Ascending aorta (tissue), 2 donors: ENCODE data around the gene MAP6. TPM values are rescaled to one million over a fixed set of nuclear protein-coding genes. Genes with fewer than 3 reads are reported as not detected.

Source experiments
- DNase-seq, 2 donors: peaks; one replicate each; pipeline ENCODE4 v3.0.0-alpha.2; 2019; ENCODE audit warnings: low spot score in 2 of 2
- H3K27ac ChIP-seq, 2 donors: fragments of 200-600 bp; sonication (generic); one replicate each; pipeline ENCODE4 v1.5.1; 2016 to 2017; ENCODE audit warnings: mild to moderate bottlenecking in 1 of 2
- H3K27me3 ChIP-seq: fragments of 200-600 bp; sonication (generic); one replicate; pipeline ENCODE4 v1.5.1; 2017
- H3K36me3 ChIP-seq, 2 donors: fragments of 200-600 bp; sonication (generic); one replicate each; pipeline ENCODE4 v1.5.1; 2016
- H3K4me1 ChIP-seq, 2 donors: fragments of 200-600 bp; sonication (generic); one replicate each; pipeline ENCODE4 v1.5.1; 2016 to 2017; ENCODE audit warnings: mild to moderate bottlenecking in 1 of 2
- H3K4me3 ChIP-seq, 2 donors: fragments of 200-600 bp; sonication (generic); one replicate each; pipeline ENCODE4 v1.5.1; 2016 to 2017; ENCODE audit warnings: mild to moderate bottlenecking in 1 of 2
- H3K9me3 ChIP-seq, 2 donors: fragments of 200-600 bp; sonication (generic); one replicate each; pipeline ENCODE4 v1.5.1; 2016
- intact Hi-C: fragments of 100-400 bp; cut with DNase I; formaldehyde crosslinking; loops from one replicate; pipeline ENCODE4 v1.15.1; 2023
- total RNA-seq: library from RNA; depleted of rRNA; stranded (reverse); fragments of >200 nt; gene quantifications from one replicate; pipeline ENCODE4 v1.1.0, GENCODE V29; 2016
- TF ChIP-seq, protein P1 (sequence below), 3 experiments: fragments of 200-600 bp in 2 of 3; fragments of 450-650 bp in 1 of 3; sonication (generic) in 2 of 3; IDR thresholded peaks; one replicate each; pipeline ENCODE4 v1.5.1; 2016 to 2019; ENCODE audit warnings: antibody characterized with exemption in 3 of 3, mild to moderate bottlenecking in 1 of 3, moderate library complexity in 1 of 3

The MAP6 gene
- total RNA-seq, 1 donor from 2014 or later, result 15.8 TPM

DNA sequence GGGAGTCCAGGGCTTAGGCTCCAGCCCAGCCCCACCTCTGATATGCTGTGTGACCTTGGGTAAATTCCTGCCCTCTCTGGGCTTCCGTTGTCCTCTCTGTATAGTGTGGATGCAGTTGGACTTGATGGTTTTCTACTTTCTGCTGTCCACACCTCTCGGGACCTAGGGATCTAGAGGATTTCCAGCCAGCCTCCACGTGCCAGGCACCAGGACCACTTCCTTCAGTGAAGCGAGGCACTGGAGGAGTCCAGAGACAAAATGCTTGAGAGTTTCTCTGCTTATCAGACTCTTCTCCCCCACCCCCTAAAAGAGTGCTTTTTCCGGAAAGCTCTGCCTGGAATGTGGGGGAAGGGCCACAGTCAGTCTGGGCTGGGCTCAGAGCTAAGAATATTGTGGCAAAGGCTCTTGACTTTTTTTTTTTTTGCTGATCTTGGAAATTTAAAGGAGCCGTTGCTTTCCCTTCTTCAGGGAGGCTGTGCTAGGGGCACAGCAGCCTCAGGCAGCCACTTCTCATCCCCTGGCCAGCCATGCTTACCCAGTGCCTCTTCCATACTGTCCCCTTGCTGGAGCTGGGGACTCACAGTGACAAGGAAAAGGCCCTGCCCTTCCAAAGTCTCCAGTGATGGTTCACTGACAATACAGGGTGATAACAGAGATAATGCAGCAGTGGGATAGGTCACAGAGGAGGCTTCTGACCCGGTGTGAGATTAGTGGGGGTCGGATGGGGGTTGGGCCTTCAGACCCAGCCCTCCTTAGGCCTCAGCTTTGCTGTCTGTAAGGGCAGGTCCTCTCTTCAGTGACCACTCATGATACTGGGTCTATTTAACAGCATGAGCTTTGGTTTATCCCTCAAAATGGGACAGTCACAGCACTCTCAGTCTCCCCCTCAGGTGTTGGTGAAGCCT, 109.6 kb downstream of the MAP6 start:
- peak overlapping the region; percentile 25 to 46 for H3K4me3 ChIP-seq
- no peaks in the 10 kb centered on the region for H3K9me3 ChIP-seq
- DNase-seq, result peak in 1 of 2 donors; percentile 82
- H3K4me1 ChIP-seq, result peaks cover 31 to 55% of the 10 kb centered on the region in 2 donors
- no peaks in the 10 kb centered on the region for H3K36me3 ChIP-seq
- intact Hi-C loops, result loop anchor here (10.0 kb wide), 1 partner anchor 676 kb away; no protein-coding TSS in a partner anchor
- no peaks in the 10 kb centered on the region for H3K27me3 ChIP-seq
- TF ChIP-seq, protein P1, sequence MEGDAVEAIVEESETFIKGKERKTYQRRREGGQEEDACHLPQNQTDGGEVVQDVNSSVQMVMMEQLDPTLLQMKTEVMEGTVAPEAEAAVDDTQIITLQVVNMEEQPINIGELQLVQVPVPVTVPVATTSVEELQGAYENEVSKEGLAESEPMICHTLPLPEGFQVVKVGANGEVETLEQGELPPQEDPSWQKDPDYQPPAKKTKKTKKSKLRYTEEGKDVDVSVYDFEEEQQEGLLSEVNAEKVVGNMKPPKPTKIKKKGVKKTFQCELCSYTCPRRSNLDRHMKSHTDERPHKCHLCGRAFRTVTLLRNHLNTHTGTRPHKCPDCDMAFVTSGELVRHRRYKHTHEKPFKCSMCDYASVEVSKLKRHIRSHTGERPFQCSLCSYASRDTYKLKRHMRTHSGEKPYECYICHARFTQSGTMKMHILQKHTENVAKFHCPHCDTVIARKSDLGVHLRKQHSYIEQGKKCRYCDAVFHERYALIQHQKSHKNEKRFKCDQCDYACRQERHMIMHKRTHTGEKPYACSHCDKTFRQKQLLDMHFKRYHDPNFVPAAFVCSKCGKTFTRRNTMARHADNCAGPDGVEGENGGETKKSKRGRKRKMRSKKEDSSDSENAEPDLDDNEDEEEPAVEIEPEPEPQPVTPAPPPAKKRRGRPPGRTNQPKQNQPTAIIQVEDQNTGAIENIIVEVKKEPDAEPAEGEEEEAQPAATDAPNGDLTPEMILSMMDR (IDR thresholded peaks at IDR 0.05), result no peak
- peak overlapping the region; percentile 99 to 100 for H3K27ac ChIP-seq

DNA sequence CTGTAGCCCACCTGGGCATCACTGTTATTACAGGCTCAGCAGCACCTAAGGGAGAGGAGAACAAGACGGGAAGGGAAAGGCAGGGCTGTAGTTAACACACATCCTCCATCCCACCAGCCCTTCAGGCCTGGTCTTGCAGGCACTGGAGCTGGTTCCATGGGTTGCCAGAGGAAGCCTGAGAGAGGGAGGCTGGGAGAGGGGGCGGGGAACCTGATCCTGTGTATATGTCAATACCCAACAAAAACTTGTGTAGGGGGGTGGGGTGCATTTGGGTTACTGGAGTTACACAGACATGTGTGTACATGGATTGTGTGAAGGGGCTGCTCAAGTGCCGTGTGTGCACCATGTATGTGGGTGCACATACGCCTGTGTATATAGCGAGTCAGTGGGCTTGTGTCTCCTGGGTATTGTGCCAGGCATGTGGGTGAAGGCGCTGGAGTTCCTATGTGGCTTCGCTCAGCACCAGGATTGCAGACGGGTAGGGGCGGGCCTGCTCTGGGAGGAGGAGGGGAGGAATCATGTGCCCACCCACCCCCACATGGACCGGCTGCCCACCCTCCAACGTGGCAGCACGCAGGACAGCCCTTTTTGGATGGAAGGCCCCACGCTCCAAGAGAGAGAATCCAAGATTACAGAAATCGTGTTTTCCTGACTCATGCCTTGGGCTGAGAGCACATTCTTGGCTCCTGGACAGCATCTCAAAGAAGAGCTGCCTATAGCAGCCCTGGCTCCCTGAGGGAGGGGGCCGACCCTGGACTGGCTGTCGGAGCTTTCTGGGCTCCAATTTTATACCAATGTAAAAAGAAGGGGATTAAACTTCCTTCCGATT, 111.0 kb downstream of the MAP6 start:
- DNase-seq, result peak in 1 of 2 donors; percentile 91
- H3K4me1 ChIP-seq, result peaks cover 31 to 62% of the 10 kb centered on the region in 2 donors
- no peaks in the 10 kb centered on the region for H3K36me3 ChIP-seq
- no peaks in the 10 kb centered on the region for H3K27me3 ChIP-seq
- H3K4me3 ChIP-seq, result peak overlapping the region; percentile 25 to 46
- peak overlapping the region; percentile 99 to 100 for H3K27ac ChIP-seq
- TF ChIP-seq, protein P1 (IDR thresholded peaks at IDR 0.05), result no peak
- H3K9me3 ChIP-seq, result no peaks in the 10 kb centered on the region
- intact Hi-C loops, result loop anchor here (10.0 kb wide), 1 partner anchor 677 kb away; no protein-coding TSS in a partner anchor

DNA sequence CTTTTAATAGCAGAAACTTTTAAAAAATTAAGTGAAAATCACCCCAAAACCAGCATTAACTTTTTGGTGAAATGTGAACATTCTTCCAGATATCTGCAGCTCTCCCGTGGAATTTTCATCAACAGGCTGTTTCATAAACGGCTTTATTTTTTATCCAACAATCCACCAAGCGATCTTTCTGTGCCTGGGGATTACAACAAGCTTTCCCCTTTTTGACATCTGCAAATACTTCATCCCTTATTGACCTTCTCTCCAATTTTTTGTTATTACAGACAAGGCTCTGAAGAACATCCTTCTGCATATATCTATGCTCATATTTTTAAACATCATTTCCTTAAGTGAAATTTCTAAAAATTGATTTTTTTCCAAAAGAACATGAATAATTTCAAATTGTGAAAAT, 112.6 kb downstream of the MAP6 start:
- Histone ChIP-seq H3K27ac (peak overlapping the region; percentile 99 to 100), H3K9me3 (no peaks in the 10 kb centered on the region), H3K27me3 (no peaks in the 10 kb centered on the region), H3K36me3 (no peaks in the 10 kb centered on the region), H3K4me1 (peaks cover 26 to 56% of the 10 kb centered on the region in 2 donors), H3K4me3 (no peak overlapping the region)
- intact Hi-C loops, result loop anchor here (10.0 kb wide), 1 partner anchor 679 kb away; no protein-coding TSS in a partner anchor
- TF ChIP-seq, protein P1 (IDR thresholded peaks at IDR 0.05), result no peak
- no peak for DNase-seq

DNA sequence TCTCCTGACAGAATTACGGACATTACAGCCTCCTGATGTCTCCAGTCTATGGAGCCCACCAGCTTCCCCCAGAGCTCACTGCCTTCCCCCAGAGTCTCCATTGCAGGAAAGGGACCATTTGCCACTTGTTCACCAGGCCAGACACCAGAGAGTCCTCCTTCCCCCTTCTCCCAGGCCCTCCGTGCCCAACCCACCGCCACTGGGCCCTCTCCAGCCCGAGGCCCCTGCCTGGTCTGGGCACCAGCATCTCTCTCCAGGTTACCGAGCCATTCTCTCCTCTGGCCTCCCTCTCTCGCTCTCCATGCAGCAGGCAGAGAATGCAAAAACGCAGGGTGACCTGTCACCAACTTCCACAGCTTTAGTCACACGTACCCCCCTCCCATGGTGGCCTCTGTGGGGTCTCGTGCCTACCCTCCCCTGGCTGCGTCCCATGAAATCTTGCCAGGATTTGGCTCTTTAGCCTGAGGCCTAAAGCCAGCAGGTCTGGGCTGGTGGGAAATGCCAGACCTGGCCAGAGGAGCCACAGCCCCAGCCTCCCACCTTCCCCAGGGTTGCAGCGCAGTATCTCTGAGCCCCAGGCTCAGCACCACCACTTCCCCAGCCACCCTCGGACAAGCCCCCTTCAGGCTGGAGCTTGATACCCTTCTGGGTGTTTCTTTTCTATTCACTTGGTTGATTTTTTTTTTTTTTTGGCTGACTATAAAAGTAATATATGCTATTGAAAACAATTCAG, 113.6 kb downstream of the MAP6 start:
- peaks cover 23 to 49% of the 10 kb centered on the region in 2 donors for H3K4me1 ChIP-seq
- no peaks in the 10 kb centered on the region for H3K36me3 ChIP-seq
- TF ChIP-seq, protein P1 (IDR thresholded peaks at IDR 0.05), result no peak
- DNase-seq, result no peak
- no peaks in the 10 kb centered on the region for H3K9me3 ChIP-seq
- no peaks in the 10 kb centered on the region for H3K27me3 ChIP-seq
- H3K4me3 ChIP-seq, result peak overlapping the region; percentile 35
- H3K27ac ChIP-seq, result peak overlapping the region; percentile 95 to 97
- intact Hi-C loops, result loop anchor here (2.0 to 10.0 kb wide), 2 partner anchors 50 to 680 kb away; no protein-coding TSS in a partner anchor
